H9 (cell line): ENCODE data around the gene PDE7B. TPM values are rescaled to one million over a fixed set of nuclear protein-coding genes. Genes with fewer than 3 reads are reported as not detected.

ENCODE experiments used
- DNase-seq: peaks from one replicate; pipeline ENCODE4 v3.0.0-alpha.2; 2017
- H2AFZ ChIP-seq: one replicate; pipeline ENCODE4 v1.6.1; 2013; ENCODE audit warnings: mild to moderate bottlenecking, low read length, control low read depth, moderate library complexity
- H2AK5ac ChIP-seq: 2 replicates; pipeline ENCODE4 v1.6.1; 2013; ENCODE audit warnings: low read length, control low read depth, mixed read lengths; ENCODE audit not compliant: insufficient read length
- H2BK120ac ChIP-seq: one replicate; pipeline ENCODE4 v1.6.1; 2013; ENCODE audit warnings: low read depth, mild to moderate bottlenecking, low read length, control low read depth, inconsistent platforms; ENCODE audit not compliant: poor library complexity, severe bottlenecking
- H2BK12ac ChIP-seq: 2 replicates; pipeline ENCODE4 v1.6.1; 2013; ENCODE audit warnings: low read length, control low read depth, mixed read lengths, low read depth; ENCODE audit not compliant: insufficient read length
- H2BK15ac ChIP-seq: 2 replicates; pipeline ENCODE4 v1.6.1; 2013; ENCODE audit warnings: low read depth, low read length, control low read depth
- H2BK20ac ChIP-seq: one replicate; pipeline ENCODE4 v1.6.1; 2013; ENCODE audit warnings: low read depth, mild to moderate bottlenecking, low read length, control low read depth, inconsistent platforms; ENCODE audit not compliant: poor library complexity, severe bottlenecking
- H2BK5ac ChIP-seq: 2 replicates; pipeline ENCODE4 v1.6.1; 2013; ENCODE audit warnings: low read length, control low read depth, mixed read lengths; ENCODE audit not compliant: insufficient read length
- H3K14ac ChIP-seq: 2 replicates; pipeline ENCODE4 v1.6.1; 2013; ENCODE audit warnings: low read length, control low read depth; ENCODE audit not compliant: insufficient read depth
- H3K18ac ChIP-seq: 2 replicates; pipeline ENCODE4 v1.6.1; 2013; ENCODE audit warnings: low read depth, mild to moderate bottlenecking, mixed read lengths, low read length, control low read depth; ENCODE audit not compliant: insufficient read length
- H3K23ac ChIP-seq: 2 replicates; pipeline ENCODE4 v1.6.1; 2013; ENCODE audit warnings: low read length, control low read depth, mixed read lengths, low read depth; ENCODE audit not compliant: insufficient read length
- H3K23me2 ChIP-seq: 2 replicates; pipeline ENCODE4 v1.6.1; 2013; ENCODE audit warnings: low read depth, mild to moderate bottlenecking, mixed read lengths, low read length, control low read depth; ENCODE audit not compliant: insufficient read length, poor library complexity, severe bottlenecking
- H3K27ac ChIP-seq: 2 replicates; pipeline ENCODE4 v1.5.1; 2013; ENCODE audit warnings: low read length, control low read depth, mixed read lengths, low read depth; ENCODE audit not compliant: insufficient read length
- H3K27me3 ChIP-seq: 2 replicates; pipeline ENCODE4 v1.6.1; 2013; ENCODE audit warnings: low read length, control low read depth, inconsistent platforms; ENCODE audit not compliant: insufficient read depth
- H3K4ac ChIP-seq: 2 replicates; pipeline ENCODE4 v1.6.1; 2013; ENCODE audit warnings: low read depth, mild to moderate bottlenecking, control low read depth, inconsistent platforms, low read length, moderate library complexity
- H3K4me1 ChIP-seq: 2 replicates; pipeline ENCODE4 v1.6.1; 2013; ENCODE audit warnings: low read length, control low read depth, inconsistent platforms; ENCODE audit not compliant: insufficient read depth
- H3K4me2 ChIP-seq: 2 replicates; pipeline ENCODE4 v1.6.1; 2013; ENCODE audit warnings: low read length, control low read depth, mixed read lengths; ENCODE audit not compliant: insufficient read length, insufficient read depth
- H3K56ac ChIP-seq: 2 replicates; pipeline ENCODE4 v1.6.1; 2013; ENCODE audit warnings: low read depth, mild to moderate bottlenecking, mixed read lengths, low read length, control low read depth; ENCODE audit not compliant: insufficient read length
- H3K79me1 ChIP-seq: 2 replicates; pipeline ENCODE4 v1.6.1; 2013; ENCODE audit warnings: low read depth, mild to moderate bottlenecking, moderate library complexity, low read length, control low read depth, inconsistent platforms; ENCODE audit not compliant: insufficient read depth, poor library complexity, severe bottlenecking
- H3K79me2 ChIP-seq: 2 replicates; pipeline ENCODE4 v1.6.1; 2013; ENCODE audit warnings: low read length, control low read depth, inconsistent platforms; ENCODE audit not compliant: insufficient read depth
- H3K9ac ChIP-seq: 2 replicates; pipeline ENCODE4 v1.6.1; 2013; ENCODE audit warnings: low read length, control low read depth, mixed read lengths; ENCODE audit not compliant: insufficient read length; ENCODE audit errors: extremely low read depth
- H3K9me3 ChIP-seq: one replicate; pipeline ENCODE4 v1.6.1; 2013; ENCODE audit warnings: low read depth, low read length, inconsistent platforms; ENCODE audit not compliant: control insufficient read depth
- H3T11ph ChIP-seq: one replicate; pipeline ENCODE4 v1.6.1; 2013; ENCODE audit warnings: mild to moderate bottlenecking, low read length, control low read depth, inconsistent platforms
- H4K20me1 ChIP-seq: one replicate; pipeline ENCODE4 v1.6.1; 2013; ENCODE audit not compliant: control insufficient read depth, insufficient read length, insufficient read depth
- H4K5ac ChIP-seq: 2 replicates; pipeline ENCODE4 v1.6.1; 2013; ENCODE audit warnings: low read depth, mild to moderate bottlenecking, mixed read lengths, low read length, control low read depth; ENCODE audit not compliant: insufficient read length
- H4K8ac ChIP-seq: replicated peaks from 2 replicates; pipeline ENCODE4 v1.6.1; 2013; ENCODE audit warnings: low read length, control low read depth, mixed read lengths, low read depth; ENCODE audit not compliant: insufficient read length
- H4K91ac ChIP-seq: 2 replicates; pipeline ENCODE4 v1.6.1; 2013; ENCODE audit warnings: low read depth, mild to moderate bottlenecking, moderate library complexity, mixed read lengths, low read length, control low read depth; ENCODE audit not compliant: insufficient read length
- H3K27ac Mint-ChIP-seq, 3 experiments: 2 replicates in 2 of 3; 3 replicates in 1 of 3; pipeline ENCODE4 v1.8.0; 2020 to 2021; ENCODE audit warnings: mixed read lengths in 3 of 3, mild to moderate bottlenecking in 1 of 3, moderate library complexity in 1 of 3
- H3K27me3 Mint-ChIP-seq: 2 replicates; pipeline ENCODE4 v1.8.0; 2021; ENCODE audit warnings: low read depth, mild to moderate bottlenecking, moderate library complexity, mixed read lengths
- H3K36me3 Mint-ChIP-seq, 3 experiments: 2 replicates in 2 of 3; 3 replicates in 1 of 3; pipeline ENCODE4 v1.8.0; 2020 to 2021; ENCODE audit warnings: low read depth in 3 of 3, mixed read lengths in 3 of 3; ENCODE audit not compliant: insufficient read depth in 1 of 3
- H3K4me1 Mint-ChIP-seq, 2 experiments: 2 replicates each; pipeline ENCODE4 v1.8.0; 2020; ENCODE audit warnings: mixed read lengths in 2 of 2
- H3K4me3 Mint-ChIP-seq, 2 experiments: 2 replicates in 1 of 2; 3 replicates in 1 of 2; pipeline ENCODE4 v1.8.0; 2020 to 2021; ENCODE audit warnings: mild to moderate bottlenecking in 2 of 2, mixed read lengths in 2 of 2, moderate library complexity in 1 of 2
- H3K9me3 Mint-ChIP-seq, 2 experiments: 2 replicates in 1 of 2; 3 replicates in 1 of 2; pipeline ENCODE4 v1.8.0; 2020; ENCODE audit warnings: mild to moderate bottlenecking in 2 of 2, mixed read lengths in 2 of 2, moderate library complexity in 1 of 2
- CTCF ChIP-seq: fragments of 200-600 bp; sonication (generic); conservative IDR thresholded peaks from 3 replicates; pipeline ENCODE4 v1.8.0; 2021; ENCODE audit warnings: antibody characterized with exemption, mild to moderate bottlenecking
- WGBS: extraction: QIAGEN DNeasy Blood & Tissue Kit; methylation state at CpG from one replicate; pipeline ENCODE4 v1.1.7; 2013; ENCODE audit warnings: missing lambda C conversion rate, low lambda C conversion rate, mixed read lengths; ENCODE audit not compliant: insufficient read length; ENCODE audit errors: extremely low coverage; 5-methylcytosine and 5-hydroxymethylcytosine counted together
- total RNA-seq: library from RNA; stranded (reverse); gene quantifications from 2 replicates; pipeline ENCODE4 v1.2.1, GENCODE V29; 2021

The PDE7B gene
- total RNA-seq, 1 experiment from 2014 or later = not detected

- no peak overlapping the region for H3K23ac ChIP-seq
- H3K79me2 ChIP-seq = no peaks in the 10 kb centered on the region
- H3K9me3 Mint-ChIP-seq = no peaks in the 10 kb centered on the region; a peak in 1 of 5 replicates
- H3K9ac ChIP-seq = no peak overlapping the region
- no peak overlapping the region for H2BK120ac ChIP-seq
- no peaks in the 10 kb centered on the region for H3K4me1 ChIP-seq
- H4K91ac ChIP-seq = no peak overlapping the region
- no peaks in the 10 kb centered on the region for H3K4me1 Mint-ChIP-seq
- H3K23me2 ChIP-seq = no peaks in the 10 kb centered on the region
- H3K14ac ChIP-seq = no peak overlapping the region
- no peak overlapping the region for H4K8ac ChIP-seq
- H3K36me3 Mint-ChIP-seq = no peaks in the 10 kb centered on the region
- no peak overlapping the region for H2BK15ac ChIP-seq
- no peaks in the 10 kb centered on the region for H3K27me3 ChIP-seq
- H2AK5ac ChIP-seq = no peak overlapping the region
- H3K4ac ChIP-seq = no peak overlapping the region
- H3K27ac ChIP-seq = no peak overlapping the region
- no peak overlapping the region for H4K5ac ChIP-seq
- no peak for DNase-seq
- H2BK5ac ChIP-seq = no peak overlapping the region
- H3K56ac ChIP-seq = no peak overlapping the region
- no peaks in the 10 kb centered on the region for H3K79me1 ChIP-seq
- no peak overlapping the region for H3T11ph ChIP-seq
- H4K20me1 ChIP-seq = no peaks in the 10 kb centered on the region
- no peaks in the 10 kb centered on the region for H3K9me3 ChIP-seq
- H3K27ac Mint-ChIP-seq = no peak overlapping the region
- no CpG with 5 or more reads among the region's 3 CpGs for WGBS
- no peak overlapping the region for H3K4me3 Mint-ChIP-seq
- no peak overlapping the region for H3K18ac ChIP-seq
- H2BK12ac ChIP-seq = no peak overlapping the region
- H2AFZ ChIP-seq = no peak overlapping the region
- no peak overlapping the region for H3K4me2 ChIP-seq
- H3K27me3 Mint-ChIP-seq = no peaks in the 10 kb centered on the region; the same call in 1 of the 2 replicates
- H2BK20ac ChIP-seq = no peak overlapping the region
- TF ChIP-seq CTCF = no peak
These were observed 170.8 kb downstream of the PDE7B start for GRCh38 chr6:136022224-136022874.
